H9 (cell line): ENCODE measurements around the gene APBA3. TPM values are rescaled to one million over a fixed set of nuclear protein-coding genes. Genes with fewer than 3 reads are reported as not detected.

Source experiments
- DNase-seq: peaks from one replicate; pipeline ENCODE4 v3.0.0-alpha.2; 2017
- H2AFZ ChIP-seq: one replicate; pipeline ENCODE4 v1.6.1; 2013; ENCODE audit warnings: mild to moderate bottlenecking, low read length, control low read depth, moderate library complexity
- H2AK5ac ChIP-seq: 2 replicates; pipeline ENCODE4 v1.6.1; 2013; ENCODE audit warnings: low read length, control low read depth, mixed read lengths; ENCODE audit not compliant: insufficient read length
- H2BK120ac ChIP-seq: one replicate; pipeline ENCODE4 v1.6.1; 2013; ENCODE audit warnings: low read depth, mild to moderate bottlenecking, low read length, control low read depth, inconsistent platforms; ENCODE audit not compliant: poor library complexity, severe bottlenecking
- H2BK12ac ChIP-seq: 2 replicates; pipeline ENCODE4 v1.6.1; 2013; ENCODE audit warnings: low read length, control low read depth, mixed read lengths, low read depth; ENCODE audit not compliant: insufficient read length
- H2BK15ac ChIP-seq: 2 replicates; pipeline ENCODE4 v1.6.1; 2013; ENCODE audit warnings: low read depth, low read length, control low read depth
- H2BK20ac ChIP-seq: one replicate; pipeline ENCODE4 v1.6.1; 2013; ENCODE audit warnings: low read depth, mild to moderate bottlenecking, low read length, control low read depth, inconsistent platforms; ENCODE audit not compliant: poor library complexity, severe bottlenecking
- H2BK5ac ChIP-seq: 2 replicates; pipeline ENCODE4 v1.6.1; 2013; ENCODE audit warnings: low read length, control low read depth, mixed read lengths; ENCODE audit not compliant: insufficient read length
- H3K14ac ChIP-seq: 2 replicates; pipeline ENCODE4 v1.6.1; 2013; ENCODE audit warnings: low read length, control low read depth; ENCODE audit not compliant: insufficient read depth
- H3K18ac ChIP-seq: 2 replicates; pipeline ENCODE4 v1.6.1; 2013; ENCODE audit warnings: low read depth, mild to moderate bottlenecking, mixed read lengths, low read length, control low read depth; ENCODE audit not compliant: insufficient read length
- H3K23ac ChIP-seq: 2 replicates; pipeline ENCODE4 v1.6.1; 2013; ENCODE audit warnings: low read length, control low read depth, mixed read lengths, low read depth; ENCODE audit not compliant: insufficient read length
- H3K23me2 ChIP-seq: 2 replicates; pipeline ENCODE4 v1.6.1; 2013; ENCODE audit warnings: low read depth, mild to moderate bottlenecking, mixed read lengths, low read length, control low read depth; ENCODE audit not compliant: insufficient read length, poor library complexity, severe bottlenecking
- H3K27ac ChIP-seq: 2 replicates; pipeline ENCODE4 v1.5.1; 2013; ENCODE audit warnings: low read length, control low read depth, mixed read lengths, low read depth; ENCODE audit not compliant: insufficient read length
- H3K27me3 ChIP-seq: 2 replicates; pipeline ENCODE4 v1.6.1; 2013; ENCODE audit warnings: low read length, control low read depth, inconsistent platforms; ENCODE audit not compliant: insufficient read depth
- H3K4ac ChIP-seq: 2 replicates; pipeline ENCODE4 v1.6.1; 2013; ENCODE audit warnings: low read depth, mild to moderate bottlenecking, control low read depth, inconsistent platforms, low read length, moderate library complexity
- H3K4me1 ChIP-seq: 2 replicates; pipeline ENCODE4 v1.6.1; 2013; ENCODE audit warnings: low read length, control low read depth, inconsistent platforms; ENCODE audit not compliant: insufficient read depth
- H3K4me2 ChIP-seq: 2 replicates; pipeline ENCODE4 v1.6.1; 2013; ENCODE audit warnings: low read length, control low read depth, mixed read lengths; ENCODE audit not compliant: insufficient read length, insufficient read depth
- H3K56ac ChIP-seq: 2 replicates; pipeline ENCODE4 v1.6.1; 2013; ENCODE audit warnings: low read depth, mild to moderate bottlenecking, mixed read lengths, low read length, control low read depth; ENCODE audit not compliant: insufficient read length
- H3K79me1 ChIP-seq: 2 replicates; pipeline ENCODE4 v1.6.1; 2013; ENCODE audit warnings: low read depth, mild to moderate bottlenecking, moderate library complexity, low read length, control low read depth, inconsistent platforms; ENCODE audit not compliant: insufficient read depth, poor library complexity, severe bottlenecking
- H3K79me2 ChIP-seq: 2 replicates; pipeline ENCODE4 v1.6.1; 2013; ENCODE audit warnings: low read length, control low read depth, inconsistent platforms; ENCODE audit not compliant: insufficient read depth
- H3K9ac ChIP-seq: 2 replicates; pipeline ENCODE4 v1.6.1; 2013; ENCODE audit warnings: low read length, control low read depth, mixed read lengths; ENCODE audit not compliant: insufficient read length; ENCODE audit errors: extremely low read depth
- H3K9me3 ChIP-seq: one replicate; pipeline ENCODE4 v1.6.1; 2013; ENCODE audit warnings: low read depth, low read length, inconsistent platforms; ENCODE audit not compliant: control insufficient read depth
- H3T11ph ChIP-seq: one replicate; pipeline ENCODE4 v1.6.1; 2013; ENCODE audit warnings: mild to moderate bottlenecking, low read length, control low read depth, inconsistent platforms
- H4K20me1 ChIP-seq: one replicate; pipeline ENCODE4 v1.6.1; 2013; ENCODE audit not compliant: control insufficient read depth, insufficient read length, insufficient read depth
- H4K5ac ChIP-seq: 2 replicates; pipeline ENCODE4 v1.6.1; 2013; ENCODE audit warnings: low read depth, mild to moderate bottlenecking, mixed read lengths, low read length, control low read depth; ENCODE audit not compliant: insufficient read length
- H4K8ac ChIP-seq: replicated peaks from 2 replicates; pipeline ENCODE4 v1.6.1; 2013; ENCODE audit warnings: low read length, control low read depth, mixed read lengths, low read depth; ENCODE audit not compliant: insufficient read length
- H4K91ac ChIP-seq: 2 replicates; pipeline ENCODE4 v1.6.1; 2013; ENCODE audit warnings: low read depth, mild to moderate bottlenecking, moderate library complexity, mixed read lengths, low read length, control low read depth; ENCODE audit not compliant: insufficient read length
- H3K27ac Mint-ChIP-seq, 3 experiments: 2 replicates in 2 of 3; 3 replicates in 1 of 3; pipeline ENCODE4 v1.8.0; 2020 to 2021; ENCODE audit warnings: mixed read lengths in 3 of 3, mild to moderate bottlenecking in 1 of 3, moderate library complexity in 1 of 3
- H3K27me3 Mint-ChIP-seq: 2 replicates; pipeline ENCODE4 v1.8.0; 2021; ENCODE audit warnings: low read depth, mild to moderate bottlenecking, moderate library complexity, mixed read lengths
- H3K36me3 Mint-ChIP-seq, 3 experiments: 2 replicates in 2 of 3; 3 replicates in 1 of 3; pipeline ENCODE4 v1.8.0; 2020 to 2021; ENCODE audit warnings: low read depth in 3 of 3, mixed read lengths in 3 of 3; ENCODE audit not compliant: insufficient read depth in 1 of 3
- H3K4me1 Mint-ChIP-seq, 2 experiments: 2 replicates each; pipeline ENCODE4 v1.8.0; 2020; ENCODE audit warnings: mixed read lengths in 2 of 2
- H3K4me3 Mint-ChIP-seq, 2 experiments: 2 replicates in 1 of 2; 3 replicates in 1 of 2; pipeline ENCODE4 v1.8.0; 2020 to 2021; ENCODE audit warnings: mild to moderate bottlenecking in 2 of 2, mixed read lengths in 2 of 2, moderate library complexity in 1 of 2
- H3K9me3 Mint-ChIP-seq, 2 experiments: 2 replicates in 1 of 2; 3 replicates in 1 of 2; pipeline ENCODE4 v1.8.0; 2020; ENCODE audit warnings: mild to moderate bottlenecking in 2 of 2, mixed read lengths in 2 of 2, moderate library complexity in 1 of 2
- WGBS: extraction: QIAGEN DNeasy Blood & Tissue Kit; methylation state at CpG from one replicate; pipeline ENCODE4 v1.1.7; 2013; ENCODE audit warnings: missing lambda C conversion rate, low lambda C conversion rate, mixed read lengths; ENCODE audit not compliant: insufficient read length; ENCODE audit errors: extremely low coverage; 5-methylcytosine and 5-hydroxymethylcytosine counted together
- total RNA-seq: library from RNA; stranded (reverse); gene quantifications from 2 replicates; pipeline ENCODE4 v1.2.1, GENCODE V29; 2021
- TF ChIP-seq, protein P1 (sequence below): fragments of 200-600 bp; sonication (generic); conservative IDR thresholded peaks from 3 replicates; pipeline ENCODE4 v1.8.0; 2021; ENCODE audit warnings: antibody characterized with exemption, mild to moderate bottlenecking

The APBA3 gene
- total RNA-seq, 1 experiment from 2014 or later: 21.8 TPM

DNA sequence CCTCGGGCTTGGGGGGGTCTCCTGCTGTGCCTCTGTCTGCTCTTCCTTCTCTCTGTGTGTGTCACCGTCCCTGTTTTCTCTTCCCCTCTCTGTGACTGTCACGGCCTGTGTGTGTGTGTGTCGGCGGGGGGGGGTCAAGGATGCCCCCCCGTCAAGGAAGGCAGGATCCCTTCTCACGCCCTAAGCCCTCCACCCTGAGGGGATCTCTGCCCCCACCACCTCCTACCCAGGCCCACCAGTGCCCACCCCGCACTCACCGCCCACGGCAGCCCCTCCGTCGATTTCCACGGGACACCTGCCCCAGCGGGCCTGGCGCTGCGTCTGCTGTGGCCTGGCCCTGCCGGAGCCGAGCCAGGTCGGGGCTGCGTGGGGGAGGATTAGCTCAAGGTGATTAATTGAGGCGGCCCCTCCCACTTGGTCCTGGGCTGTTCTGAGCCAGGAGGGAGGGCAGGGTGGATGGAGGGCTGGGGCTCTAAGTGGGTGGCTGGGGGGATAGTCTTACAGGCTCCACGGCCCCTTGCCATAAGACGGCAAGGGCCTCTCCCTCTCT lies 10.5 kb upstream of the APBA3 start, which contains the start of gene RAX2:
TSS of gene RAX2 (minus strand) at position 323 of the 550 bp plus-strand sequence. CDS start 486 bp downstream, outside the sequence.
- H3K4me1 Mint-ChIP-seq: peaks cover 7 to 18% of the 10 kb centered on the region in 2 experiments
- H3K36me3 Mint-ChIP-seq: peaks cover 2 to 7% (median 5%) of the 10 kb centered on the region in 3 experiments; a peak in 5 of 7 replicates
- Histone ChIP-seq H2AFZ (no peak within 1 kb of the TSS), H3K4ac (no peak within 1 kb of the TSS), H4K8ac (no peak within 1 kb of the TSS), H2AK5ac (no peak within 1 kb of the TSS), H4K91ac (no peak within 1 kb of the TSS), H3K14ac (no peak within 1 kb of the TSS; the same call in 1 of the 2 replicates), H3T11ph (no peak within 1 kb of the TSS), H2BK15ac (no peak within 1 kb of the TSS), H2BK12ac (no peak within 1 kb of the TSS), H3K23ac (no peak within 1 kb of the TSS), H3K18ac (no peak within 1 kb of the TSS), H4K5ac (no peak within 1 kb of the TSS), H3K9ac (no peak within 1 kb of the TSS), H3K27ac (no peak within 1 kb of the TSS), H3K9me3 (no peaks in the 10 kb centered on the region), H3K27me3 (no peaks in the 10 kb centered on the region), H3K79me2 (no peaks in the 10 kb centered on the region), H2BK20ac (no peak within 1 kb of the TSS), H2BK5ac (no peak within 1 kb of the TSS), H4K20me1 (no peaks in the 10 kb centered on the region), H3K4me2 (no peak within 1 kb of the TSS), H3K4me1 (no peaks in the 10 kb centered on the region), H3K79me1 (no peaks in the 10 kb centered on the region), H3K56ac (no peak within 1 kb of the TSS), H3K23me2 (no peaks in the 10 kb centered on the region), H2BK120ac (no peak within 1 kb of the TSS)
- H3K27me3 Mint-ChIP-seq: no peaks in the 10 kb centered on the region
- TF ChIP-seq, protein P1, sequence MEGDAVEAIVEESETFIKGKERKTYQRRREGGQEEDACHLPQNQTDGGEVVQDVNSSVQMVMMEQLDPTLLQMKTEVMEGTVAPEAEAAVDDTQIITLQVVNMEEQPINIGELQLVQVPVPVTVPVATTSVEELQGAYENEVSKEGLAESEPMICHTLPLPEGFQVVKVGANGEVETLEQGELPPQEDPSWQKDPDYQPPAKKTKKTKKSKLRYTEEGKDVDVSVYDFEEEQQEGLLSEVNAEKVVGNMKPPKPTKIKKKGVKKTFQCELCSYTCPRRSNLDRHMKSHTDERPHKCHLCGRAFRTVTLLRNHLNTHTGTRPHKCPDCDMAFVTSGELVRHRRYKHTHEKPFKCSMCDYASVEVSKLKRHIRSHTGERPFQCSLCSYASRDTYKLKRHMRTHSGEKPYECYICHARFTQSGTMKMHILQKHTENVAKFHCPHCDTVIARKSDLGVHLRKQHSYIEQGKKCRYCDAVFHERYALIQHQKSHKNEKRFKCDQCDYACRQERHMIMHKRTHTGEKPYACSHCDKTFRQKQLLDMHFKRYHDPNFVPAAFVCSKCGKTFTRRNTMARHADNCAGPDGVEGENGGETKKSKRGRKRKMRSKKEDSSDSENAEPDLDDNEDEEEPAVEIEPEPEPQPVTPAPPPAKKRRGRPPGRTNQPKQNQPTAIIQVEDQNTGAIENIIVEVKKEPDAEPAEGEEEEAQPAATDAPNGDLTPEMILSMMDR: no peak
- DNase-seq: no peak
- H3K4me3 Mint-ChIP-seq: peak within 1 kb of the TSS in 1 of 2 experiments; percentile 3; a peak in 2 of 5 replicates
- peak within 1 kb of the TSS; percentile 7 to 87 (median 50); a peak in 5 of 7 replicates for H3K27ac Mint-ChIP-seq
- no peaks in the 10 kb centered on the region for H3K9me3 Mint-ChIP-seq
- no CpG with 5 or more reads among the region's 23 CpGs for WGBS
